Calu3 (cell line): ENCODE measurements around the gene PRSS38. TPM values are rescaled to one million over a fixed set of nuclear protein-coding genes. Genes with fewer than 3 reads are reported as not detected.

Source experiments
- BruUV-seq: library from RNA; stranded (reverse); fragments of 400-500 nt; replicated peaks from 2 replicates; lab custom pipeline; 2021; lab: Mats Ljungman, UMichigan
- CTCF ChIA-PET: fragments of 300-600 bp; sonication (Branson Sonifier 250); formaldehyde crosslinking; loops from one replicate; lab custom pipeline; 2022; ENCODE audit warnings: antibody characterized with exemption; lab: Charles Lee
- DNase-seq: peaks from one replicate; pipeline ENCODE4 v3.0.0; 2022
- H3K27ac Mint-ChIP-seq: one replicate; pipeline ENCODE4 v1.8.0; 2022; ENCODE audit warnings: mixed read lengths; ENCODE audit not compliant: unreplicated experiment
- H3K27me3 Mint-ChIP-seq: one replicate; pipeline ENCODE4 v1.8.0; 2022; ENCODE audit warnings: mixed read lengths; ENCODE audit not compliant: unreplicated experiment
- H3K36me3 Mint-ChIP-seq: one replicate; pipeline ENCODE4 v1.8.0; 2022; ENCODE audit warnings: mild to moderate bottlenecking, moderate library complexity, mixed read lengths; ENCODE audit not compliant: insufficient read depth, unreplicated experiment
- H3K4me1 Mint-ChIP-seq: one replicate; pipeline ENCODE4 v1.8.0; 2022; ENCODE audit warnings: mild to moderate bottlenecking, low read depth, mixed read lengths; ENCODE audit not compliant: unreplicated experiment
- H3K4me3 Mint-ChIP-seq: one replicate; pipeline ENCODE4 v1.8.0; 2022; ENCODE audit warnings: mild to moderate bottlenecking, low read depth, moderate library complexity, mixed read lengths; ENCODE audit not compliant: unreplicated experiment
- H3K9me3 Mint-ChIP-seq: one replicate; pipeline ENCODE4 v1.8.0; 2022; ENCODE audit warnings: low read depth, mixed read lengths; ENCODE audit not compliant: unreplicated experiment
- intact Hi-C: fragments of 100-400 bp; cut with micrococcal nuclease; formaldehyde crosslinking; loops from one replicate; pipeline ENCODE4 v1.10.0; 2022; ENCODE audit not compliant: unreplicated experiment
- total RNA-seq: library from RNA; stranded (reverse); gene quantifications from 2 replicates; pipeline ENCODE4 v1.2.3, GENCODE V29; 2022
- TF ChIP-seq, protein P1 (sequence below): fragments of 200-600 bp; IDR thresholded peaks from one replicate; pipeline ENCODE4 v1.8.0; 2022; ENCODE audit warnings: antibody characterized with exemption; ENCODE audit not compliant: unreplicated experiment

Gene PRSS38
- total RNA-seq, 1 experiment from 2014 or later = not detected

DNA sequence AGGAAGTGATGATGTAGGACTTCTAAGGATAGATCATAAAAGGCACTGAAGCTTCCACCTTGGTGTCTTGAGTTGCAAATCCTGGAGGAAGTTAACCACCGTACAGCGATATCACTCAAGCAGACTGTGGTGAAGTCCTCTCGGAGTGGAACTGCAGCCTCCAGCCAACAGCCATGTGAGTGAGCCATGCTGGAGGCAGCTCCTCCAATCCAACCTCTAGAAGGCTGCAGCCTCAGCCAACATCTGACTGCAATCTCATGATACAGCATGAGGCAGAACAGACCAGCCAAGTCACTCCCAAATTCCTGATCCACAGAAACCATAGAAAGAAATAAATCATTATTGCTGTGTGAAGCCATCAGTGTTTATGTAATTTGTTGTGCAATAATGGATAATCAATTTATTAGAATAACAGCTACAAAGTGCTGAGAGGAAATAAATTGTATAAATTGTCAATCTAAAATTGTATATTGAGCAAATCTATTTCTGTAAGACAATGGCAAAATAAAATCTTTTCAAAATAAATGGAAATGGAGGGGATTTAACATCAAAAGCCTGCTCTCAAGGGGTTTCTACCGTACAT, 65.0 kb downstream of the PRSS38 start:
- TF ChIP-seq, protein P1, sequence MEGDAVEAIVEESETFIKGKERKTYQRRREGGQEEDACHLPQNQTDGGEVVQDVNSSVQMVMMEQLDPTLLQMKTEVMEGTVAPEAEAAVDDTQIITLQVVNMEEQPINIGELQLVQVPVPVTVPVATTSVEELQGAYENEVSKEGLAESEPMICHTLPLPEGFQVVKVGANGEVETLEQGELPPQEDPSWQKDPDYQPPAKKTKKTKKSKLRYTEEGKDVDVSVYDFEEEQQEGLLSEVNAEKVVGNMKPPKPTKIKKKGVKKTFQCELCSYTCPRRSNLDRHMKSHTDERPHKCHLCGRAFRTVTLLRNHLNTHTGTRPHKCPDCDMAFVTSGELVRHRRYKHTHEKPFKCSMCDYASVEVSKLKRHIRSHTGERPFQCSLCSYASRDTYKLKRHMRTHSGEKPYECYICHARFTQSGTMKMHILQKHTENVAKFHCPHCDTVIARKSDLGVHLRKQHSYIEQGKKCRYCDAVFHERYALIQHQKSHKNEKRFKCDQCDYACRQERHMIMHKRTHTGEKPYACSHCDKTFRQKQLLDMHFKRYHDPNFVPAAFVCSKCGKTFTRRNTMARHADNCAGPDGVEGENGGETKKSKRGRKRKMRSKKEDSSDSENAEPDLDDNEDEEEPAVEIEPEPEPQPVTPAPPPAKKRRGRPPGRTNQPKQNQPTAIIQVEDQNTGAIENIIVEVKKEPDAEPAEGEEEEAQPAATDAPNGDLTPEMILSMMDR = no peak
- H3K4me3 Mint-ChIP-seq = no peak overlapping the region

DNA sequence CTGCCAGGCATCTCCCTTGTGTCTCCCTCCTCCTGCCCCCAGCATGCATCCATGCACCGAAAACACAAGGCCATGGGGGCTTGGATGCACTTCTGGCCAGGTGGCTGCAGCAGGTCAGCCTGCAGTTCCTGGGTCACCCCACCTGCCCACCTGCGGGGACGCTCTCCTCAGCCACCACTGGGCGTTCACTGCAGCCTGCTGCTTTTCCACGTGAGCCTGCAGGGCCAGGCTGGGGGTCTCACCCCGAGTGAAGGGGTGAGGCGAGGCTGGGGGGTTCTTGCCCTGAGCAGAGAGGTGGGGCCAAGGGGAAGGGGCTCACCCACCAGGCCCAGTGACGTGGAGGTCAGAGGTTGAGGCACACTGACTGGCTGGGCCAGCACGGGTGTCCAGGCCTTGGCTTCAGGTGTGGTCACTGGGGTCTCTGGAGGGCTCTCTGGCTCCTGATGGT, 67.6 kb downstream of the PRSS38 start:
- intact Hi-C loops = no loop called here
- Mint-ChIP-seq H3K27me3 (peaks cover 20% of the 10 kb centered on the region), H3K27ac (no peak overlapping the region), H3K9me3 (no peaks in the 10 kb centered on the region), H3K4me1 (peaks cover 7% of the 10 kb centered on the region), H3K36me3 (no peaks in the 10 kb centered on the region), H3K4me3 (no peak overlapping the region)
- no TSS peak for BruUV-seq
- DNase-seq = no peak
- CTCF ChIA-PET = interaction anchor here (1.1 kb wide), 1 partner anchor 35 kb away, joined by 3 read pairs; no protein-coding TSS in a partner anchor
- TF ChIP-seq, protein P1 = no peak

More for the DNA sequence above, 65.0 kb downstream of the PRSS38 start:
- Mint-ChIP-seq H3K9me3 (no peaks in the 10 kb centered on the region), H3K36me3 (no peaks in the 10 kb centered on the region), H3K27ac (no peak overlapping the region), H3K27me3 (peaks cover 20% of the 10 kb centered on the region), H3K4me1 (peaks cover 1% of the 10 kb centered on the region)
- intact Hi-C loops = no loop called here
- CTCF ChIA-PET = interaction anchor here (0.6 kb wide), 1 partner anchor 1775 kb away, joined by 3 read pairs; no protein-coding TSS in a partner anchor
- BruUV-seq = no TSS peak
- DNase-seq = no peak

DNA sequence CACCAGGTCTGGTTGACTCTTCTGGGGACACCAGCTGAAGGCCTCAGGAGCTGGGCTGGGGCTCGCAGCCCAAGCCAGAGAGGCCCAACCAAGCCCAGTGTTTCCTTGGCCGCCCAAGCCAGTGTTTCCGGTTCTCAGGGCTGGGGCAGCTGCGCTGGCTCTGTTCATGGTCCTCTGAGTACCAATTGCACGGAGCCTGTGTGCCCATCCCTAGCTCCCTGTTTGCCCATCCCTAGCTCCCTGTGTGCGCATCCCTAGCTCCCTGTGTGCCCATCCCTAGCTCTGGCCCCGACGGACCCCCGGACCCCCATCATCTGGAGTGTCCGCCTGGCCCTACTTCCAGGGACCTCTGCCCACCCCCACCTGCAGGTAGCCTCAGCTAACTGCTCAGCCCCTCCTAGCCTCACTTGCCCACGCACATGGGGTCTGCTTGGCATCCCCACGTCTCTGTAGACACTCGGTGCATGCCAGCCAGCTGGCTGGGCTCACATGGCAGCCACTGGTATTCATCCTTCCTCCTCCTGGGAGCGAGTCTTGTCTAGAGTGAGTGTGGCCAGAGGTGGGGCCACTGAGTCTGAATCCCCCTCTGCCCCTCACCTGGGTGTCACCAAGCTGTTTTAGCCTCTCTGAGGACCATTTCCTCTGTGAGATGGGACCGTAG, 68.3 kb downstream of the PRSS38 start:
- TF ChIP-seq, protein P1 = no peak
- H3K27ac Mint-ChIP-seq = no peak overlapping the region
- H3K9me3 Mint-ChIP-seq = no peaks in the 10 kb centered on the region
- no peak overlapping the region for H3K4me3 Mint-ChIP-seq
- intact Hi-C loops = no loop called here
- H3K27me3 Mint-ChIP-seq = peaks cover 20% of the 10 kb centered on the region
- H3K36me3 Mint-ChIP-seq = no peaks in the 10 kb centered on the region
- H3K4me1 Mint-ChIP-seq = peaks cover 7% of the 10 kb centered on the region
- DNase-seq = no peak
- BruUV-seq = no TSS peak
- CTCF ChIA-PET = interaction anchor here (1.1 kb wide), 1 partner anchor 35 kb away, joined by 3 read pairs; no protein-coding TSS in a partner anchor

DNA sequence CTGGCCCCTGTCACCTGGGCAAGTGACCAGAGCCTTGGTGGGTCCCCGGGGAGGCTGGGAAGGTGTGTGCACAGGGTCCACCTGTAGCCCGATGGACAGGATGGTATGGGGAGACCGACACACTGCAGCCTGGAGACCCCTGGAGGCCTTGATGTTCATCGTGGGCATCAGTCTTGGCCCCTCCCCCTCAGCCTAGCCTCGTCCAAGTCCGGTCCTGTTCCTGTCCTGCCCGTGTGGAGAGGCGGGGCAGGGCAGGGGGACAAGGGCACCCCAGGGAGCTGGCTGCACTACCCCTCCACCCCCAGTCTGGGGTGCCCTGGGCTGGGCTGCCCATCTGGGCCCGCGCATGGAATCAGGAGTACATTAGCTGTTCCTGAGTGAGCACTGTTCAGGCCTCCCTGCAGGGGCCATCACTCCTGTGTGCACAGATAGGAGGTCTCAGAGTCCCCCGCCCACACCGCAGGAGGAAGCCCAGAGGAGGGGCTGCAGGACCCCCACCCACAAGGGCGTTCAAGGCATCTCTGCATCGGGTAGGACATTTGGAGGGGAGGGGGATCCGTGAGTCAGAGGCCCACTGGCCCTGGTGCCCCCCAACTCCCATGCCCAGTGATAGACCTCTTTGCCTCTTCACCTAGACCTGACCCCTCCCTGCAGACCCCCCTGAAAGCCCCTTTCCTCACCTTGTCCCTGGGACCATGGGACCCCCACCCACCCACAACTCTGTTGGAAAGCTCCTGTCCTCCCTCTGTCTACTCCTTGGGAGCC, 69.1 kb downstream of the PRSS38 start:
- TF ChIP-seq, protein P1 = no peak
- no peaks in the 10 kb centered on the region for H3K9me3 Mint-ChIP-seq
- peaks cover 7% of the 10 kb centered on the region for H3K4me1 Mint-ChIP-seq
- H3K36me3 Mint-ChIP-seq = no peaks in the 10 kb centered on the region
- H3K4me3 Mint-ChIP-seq = no peak overlapping the region
- BruUV-seq = no TSS peak
- intact Hi-C loops = no loop called here
- H3K27me3 Mint-ChIP-seq = peaks cover 14% of the 10 kb centered on the region
- CTCF ChIA-PET = interaction anchor here (0.5 kb wide), 1 partner anchor 452 kb away, joined by 4 read pairs; no protein-coding TSS in a partner anchor
- DNase-seq = no peak
- H3K27ac Mint-ChIP-seq = no peak overlapping the region
